Erythroblast (primary cell): ENCODE data around the gene SLCO2A1.

Experiments used
- GATA1 ChIP-seq: IDR thresholded peaks from 2 replicates; pipeline ENCODE4 v1.6.1; 2011; ENCODE audit warnings: low read depth, mild to moderate bottlenecking, control low read depth, low read length, moderate library complexity
- POLR2A ChIP-seq: IDR thresholded peaks from 2 replicates; pipeline ENCODE4 v1.6.1; 2011; ENCODE audit warnings: mild to moderate bottlenecking, low read length

GRCh38 chr3:134009345-134010000 is 20.3 kb downstream of the SLCO2A1 start:
- TF ChIP-seq POLR2A (no peak), GATA1 (no peak)
